ENCODE measurements around the gene RAB11FIP4.

The RAB11FIP4 gene

DNA sequence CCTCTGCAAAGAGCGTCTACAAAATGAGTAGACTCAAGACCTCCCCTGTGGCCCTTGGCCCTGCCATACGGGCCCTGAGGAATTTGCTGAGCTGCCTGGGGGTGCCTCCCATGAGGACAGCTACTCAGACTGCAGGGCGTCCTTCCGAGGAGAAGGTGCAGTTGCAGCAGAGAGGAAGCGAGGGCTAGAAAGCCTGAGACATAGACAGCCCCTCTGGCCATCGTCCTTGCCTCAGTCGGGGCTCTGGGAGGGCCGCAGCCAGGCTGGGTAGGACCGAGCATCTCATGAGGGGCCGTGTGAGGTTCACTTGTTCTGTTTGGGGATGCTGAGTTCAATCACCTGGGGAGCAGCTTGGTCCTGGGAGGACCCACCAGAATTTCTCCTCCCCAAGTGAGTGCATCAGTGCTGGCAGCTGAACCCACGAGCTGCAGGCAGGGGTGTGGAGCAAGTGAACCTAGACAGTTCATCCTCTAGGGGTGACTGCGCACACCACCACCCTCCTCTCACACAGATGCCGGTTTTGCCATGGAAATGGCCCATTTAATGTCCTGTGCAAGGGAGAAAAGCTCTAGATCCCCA, 20.3 kb downstream of the RAB11FIP4 start:
- TF ChIP-seq, protein P1, sequence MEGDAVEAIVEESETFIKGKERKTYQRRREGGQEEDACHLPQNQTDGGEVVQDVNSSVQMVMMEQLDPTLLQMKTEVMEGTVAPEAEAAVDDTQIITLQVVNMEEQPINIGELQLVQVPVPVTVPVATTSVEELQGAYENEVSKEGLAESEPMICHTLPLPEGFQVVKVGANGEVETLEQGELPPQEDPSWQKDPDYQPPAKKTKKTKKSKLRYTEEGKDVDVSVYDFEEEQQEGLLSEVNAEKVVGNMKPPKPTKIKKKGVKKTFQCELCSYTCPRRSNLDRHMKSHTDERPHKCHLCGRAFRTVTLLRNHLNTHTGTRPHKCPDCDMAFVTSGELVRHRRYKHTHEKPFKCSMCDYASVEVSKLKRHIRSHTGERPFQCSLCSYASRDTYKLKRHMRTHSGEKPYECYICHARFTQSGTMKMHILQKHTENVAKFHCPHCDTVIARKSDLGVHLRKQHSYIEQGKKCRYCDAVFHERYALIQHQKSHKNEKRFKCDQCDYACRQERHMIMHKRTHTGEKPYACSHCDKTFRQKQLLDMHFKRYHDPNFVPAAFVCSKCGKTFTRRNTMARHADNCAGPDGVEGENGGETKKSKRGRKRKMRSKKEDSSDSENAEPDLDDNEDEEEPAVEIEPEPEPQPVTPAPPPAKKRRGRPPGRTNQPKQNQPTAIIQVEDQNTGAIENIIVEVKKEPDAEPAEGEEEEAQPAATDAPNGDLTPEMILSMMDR (IDR thresholded peaks at IDR 0.05; ENCODE audit: low read depth, low read length, missing control alignments) = no peak
- DNase-seq (ENCODE audit: extremely low read depth, low read depth) = no peak
- no peak overlapping the region for H3K4me3 ChIP-seq (replicated peaks; ENCODE audit: low read depth, low read length)

DNA sequence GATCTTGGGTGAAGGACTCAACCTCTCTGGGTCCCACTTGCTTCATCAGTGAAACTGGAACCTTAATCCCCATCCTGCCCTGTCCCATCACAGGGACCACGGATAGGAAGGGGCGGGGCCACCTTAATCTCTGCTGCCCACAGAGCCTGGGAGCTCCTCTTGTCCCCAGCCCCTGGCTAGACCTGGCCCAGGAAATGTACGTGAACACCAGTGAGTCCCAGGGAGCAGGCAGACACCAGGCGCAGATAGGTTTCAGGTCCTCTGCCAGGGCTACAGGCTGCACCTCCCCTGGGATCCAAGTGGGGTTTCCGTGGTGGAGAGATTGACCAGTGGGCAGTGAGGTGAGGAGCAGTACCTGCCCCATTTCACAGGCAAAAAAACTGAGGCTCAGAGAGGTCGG, 21.0 kb downstream of the RAB11FIP4 start:
- H3K4me3 ChIP-seq (replicated peaks; ENCODE audit: low read depth, low read length) = no peak overlapping the region
- no peak for DNase-seq (ENCODE audit: extremely low read depth, low read depth)
- TF ChIP-seq, protein P1 (IDR thresholded peaks at IDR 0.05; ENCODE audit: low read depth, low read length, missing control alignments) = no peak

DNA sequence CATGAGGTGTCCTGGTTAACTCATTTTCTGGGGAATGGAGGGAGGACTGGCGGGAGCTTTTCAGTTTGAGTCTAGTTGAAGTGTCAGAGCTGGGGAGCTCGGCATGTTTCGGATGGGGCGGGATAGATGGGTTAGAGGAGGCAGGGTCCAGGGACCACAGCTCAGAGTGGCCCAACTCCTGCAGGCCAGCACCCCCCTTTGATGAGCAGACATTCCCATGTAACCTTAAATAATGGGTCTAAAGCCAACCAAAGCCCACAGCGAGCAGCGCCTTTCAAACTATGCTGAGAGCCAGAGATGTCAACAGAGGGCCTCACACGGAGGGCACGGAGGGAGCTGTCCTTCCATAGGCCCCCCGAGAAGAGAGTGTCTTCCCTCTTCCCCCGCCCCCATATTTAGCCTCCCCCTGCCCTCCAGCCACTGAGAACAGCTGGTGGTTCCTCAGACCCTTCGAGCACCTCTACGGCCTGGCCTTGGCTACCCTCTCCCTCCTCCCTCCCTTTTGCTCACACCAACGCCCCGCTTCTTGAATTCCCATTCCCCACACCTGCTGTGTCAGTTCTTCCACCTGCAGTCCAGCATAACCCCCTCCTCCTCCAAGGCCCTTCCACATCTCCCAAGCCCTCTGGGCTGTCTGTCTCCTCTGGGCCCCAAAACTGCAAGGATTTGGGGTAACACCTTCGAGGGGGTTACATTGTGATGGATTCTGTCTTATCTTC, 21.8 kb downstream of the RAB11FIP4 start:
- TF ChIP-seq, protein P1 (IDR thresholded peaks at IDR 0.05; ENCODE audit: low read depth, low read length, missing control alignments) = no peak
- no peak overlapping the region for H3K4me3 ChIP-seq (replicated peaks; ENCODE audit: low read depth, low read length)
- DNase-seq (ENCODE audit: extremely low read depth, low read depth) = no peak

DNA sequence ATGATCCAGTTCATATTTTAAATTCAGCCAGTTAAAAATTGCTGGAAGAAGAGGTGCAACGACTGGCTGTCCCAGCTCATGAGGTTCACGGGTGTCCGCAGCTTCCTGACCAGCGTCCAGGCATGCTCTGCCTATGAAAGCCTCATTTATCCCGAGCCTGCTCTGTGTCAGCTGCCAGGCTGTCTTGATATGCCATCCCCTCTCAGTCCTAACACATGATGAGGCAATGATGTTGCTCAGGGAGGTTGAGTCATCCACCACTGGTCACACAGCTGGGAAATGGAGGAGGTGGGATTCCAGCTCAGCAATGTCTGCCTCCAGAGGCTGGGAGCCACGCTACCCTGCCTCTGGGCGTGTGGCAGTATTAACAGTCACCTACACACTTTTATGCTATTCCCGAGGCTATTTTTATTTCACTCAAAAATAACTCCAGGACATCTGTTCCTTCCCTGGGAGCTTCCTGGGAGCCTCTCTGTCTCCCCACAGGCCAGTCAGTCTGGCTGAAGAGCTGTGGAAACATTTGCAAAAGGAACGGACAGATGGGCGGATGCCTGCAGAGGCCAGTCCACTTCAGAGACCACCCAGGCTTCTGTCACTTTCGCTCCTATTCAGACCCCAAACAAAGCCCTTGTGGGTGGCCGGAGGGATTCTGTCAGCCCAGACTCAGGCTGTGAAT, 22.5 kb downstream of the RAB11FIP4 start:
- H3K4me3 ChIP-seq (replicated peaks; ENCODE audit: low read depth, low read length) = no peak overlapping the region
- TF ChIP-seq, protein P1 (IDR thresholded peaks at IDR 0.05; ENCODE audit: low read depth, low read length, missing control alignments) = no peak
- peak; percentile 21 for DNase-seq (ENCODE audit: extremely low read depth, low read depth)

DNA sequence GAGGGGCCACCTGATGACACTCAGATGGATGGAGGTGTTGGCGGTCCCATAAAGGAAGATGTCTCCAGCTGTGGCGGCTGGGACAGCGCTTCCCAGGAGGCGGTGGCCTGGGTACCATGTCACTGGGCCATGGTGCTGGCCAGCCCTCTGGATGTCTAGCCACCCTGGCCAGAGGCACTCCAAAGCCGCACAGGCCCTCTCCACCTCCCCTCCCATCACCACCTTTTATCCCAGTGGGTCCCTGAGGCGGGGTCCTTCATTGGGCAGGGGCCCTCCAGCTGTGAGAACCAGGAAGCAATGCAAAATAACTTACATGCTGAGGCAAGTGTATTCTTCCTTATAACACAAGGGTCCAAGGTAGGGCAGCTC, 23.1 kb downstream of the RAB11FIP4 start:
- H3K4me3 ChIP-seq (replicated peaks; ENCODE audit: low read depth, low read length) = no peak overlapping the region
- no peak for DNase-seq (ENCODE audit: extremely low read depth, low read depth)
- TF ChIP-seq, protein P1 (IDR thresholded peaks at IDR 0.05; ENCODE audit: low read depth, low read length, missing control alignments) = no peak

DNA sequence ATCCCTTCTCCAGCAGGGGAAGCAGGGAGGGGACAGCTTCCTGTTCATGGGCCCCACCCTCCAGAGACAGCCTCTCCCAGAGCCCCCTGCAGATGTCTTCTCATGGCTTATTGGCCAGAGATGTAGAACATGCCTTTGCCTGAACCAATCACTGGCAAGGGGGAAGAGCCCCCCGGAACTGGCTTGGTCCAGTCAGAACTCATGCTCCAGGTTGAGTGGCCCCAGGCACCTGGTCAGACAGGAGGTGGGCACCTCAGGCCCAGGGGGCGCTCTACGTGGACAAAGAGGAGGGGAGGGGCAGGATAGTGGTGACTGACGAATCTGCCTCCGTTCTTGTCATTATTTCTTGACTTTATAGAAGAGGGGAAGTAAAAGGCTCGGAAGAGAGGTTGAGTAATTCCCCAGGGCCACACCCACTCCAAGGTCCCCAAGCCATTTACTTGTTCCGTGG, 23.6 kb downstream of the RAB11FIP4 start:
- H3K4me3 ChIP-seq (replicated peaks; ENCODE audit: low read depth, low read length) = no peak overlapping the region
- DNase-seq (ENCODE audit: extremely low read depth, low read depth) = no peak

More for the DNA sequence above, 23.6 kb downstream of the RAB11FIP4 start:
- TF ChIP-seq, protein P1 (IDR thresholded peaks at IDR 0.05; ENCODE audit: low read depth, low read length, missing control alignments) = no peak

All from HFF-Myc (cell line).